HepG2 (cell line): ENCODE measurements around the gene RAB42. TPM values are rescaled to one million over a fixed set of nuclear protein-coding genes. Genes with fewer than 3 reads are reported as not detected.

Experiments
- ARID2 ChIP-seq: sonication (generic); formaldehyde crosslinking; IDR thresholded peaks from 2 replicates; pipeline ENCODE4 v1.8.1; 2022; ENCODE audit warnings: mild to moderate bottlenecking, missing genetic modification reagents, borderline replicate concordance
- ATRX ChIP-seq: sonication (generic); formaldehyde crosslinking; IDR thresholded peaks from 2 replicates; pipeline ENCODE4 v1.4.0; 2020; ENCODE audit warnings: missing genetic modification reagents, borderline replicate concordance
- CENPX ChIP-seq: sonication (generic); formaldehyde crosslinking; IDR thresholded peaks from 2 replicates; pipeline ENCODE4 v1.9.0; 2021; ENCODE audit warnings: mild to moderate bottlenecking, missing genetic modification reagents, moderate library complexity
- CTCF ChIP-seq: sonication (generic); formaldehyde crosslinking; IDR thresholded peaks from 2 replicates; pipeline ENCODE4 v1.5.0; 2020; ENCODE audit warnings: mild to moderate bottlenecking, missing genetic modification reagents, moderate library complexity
- GTF2F1 ChIP-seq: fragments of 150-350 bp; IDR thresholded peaks from 2 replicates; pipeline ENCODE4 v1.6.1; 2014; ENCODE audit warnings: low read length
- HMG20B ChIP-seq: conservative IDR thresholded peaks from 2 replicates; pipeline ENCODE4 v1.6.1; 2016; ENCODE audit warnings: missing genetic modification reagents, missing compliant biosample characterization
- HNF1B ChIP-seq: sonication (generic); formaldehyde crosslinking; IDR thresholded peaks from 2 replicates; pipeline ENCODE4 v1.5.1; 2020; ENCODE audit warnings: mild to moderate bottlenecking, moderate library complexity, missing genetic modification reagents
- KAT2B ChIP-seq: fragments of 150-350 bp; IDR thresholded peaks from 2 replicates; pipeline ENCODE4 v1.6.1; 2014; ENCODE audit warnings: low read depth, low read length, borderline replicate concordance
- KDM6A ChIP-seq: IDR thresholded peaks from 2 replicates; pipeline ENCODE4 v1.6.1; 2016; ENCODE audit warnings: low read depth
- NR2C2 ChIP-seq: sonication (generic); formaldehyde crosslinking; IDR thresholded peaks from 2 replicates; pipeline ENCODE4 v1.4.0; 2020; ENCODE audit warnings: missing genetic modification reagents, mild to moderate bottlenecking, moderate library complexity, borderline replicate concordance
- REST ChIP-seq, 2 experiments: IDR thresholded peaks; 2 replicates each; pipeline ENCODE4 v1.6.1; 2011 to 2012; ENCODE audit warnings: low read length in 2 of 2, borderline replicate concordance in 1 of 2, low read depth in 1 of 2, mild to moderate bottlenecking in 1 of 2, moderate library complexity in 1 of 2
- SATB2 ChIP-seq: sonication (generic); formaldehyde crosslinking; IDR thresholded peaks from 2 replicates; pipeline ENCODE4 v1.5.0; 2020; ENCODE audit warnings: missing genetic modification reagents
- SMC3 ChIP-seq: IDR thresholded peaks from 2 replicates; pipeline ENCODE4 v1.6.1; 2011; ENCODE audit warnings: low read length, improper control_type of control experiment
- ZBTB1 ChIP-seq: sonication (generic); formaldehyde crosslinking; IDR thresholded peaks from 2 replicates; pipeline ENCODE4 v1.4.0; 2020; ENCODE audit warnings: missing genetic modification reagents, borderline replicate concordance
- ZBTB46 ChIP-seq: sonication (generic); formaldehyde crosslinking; IDR thresholded peaks from 2 replicates; pipeline ENCODE4 v1.4.0; 2020; ENCODE audit warnings: mild to moderate bottlenecking, missing genetic modification reagents, borderline replicate concordance
- ZNF207 ChIP-seq: fragments of 450-650 bp; IDR thresholded peaks from 2 replicates; pipeline ENCODE4 v1.6.1; 2016; ENCODE audit warnings: antibody characterized with exemption, borderline replicate concordance
- ZNF670 ChIP-seq: sonication (generic); formaldehyde crosslinking; IDR thresholded peaks from 2 replicates; pipeline ENCODE4 v1.8.0; 2022; ENCODE audit warnings: mild to moderate bottlenecking, missing genetic modification reagents, borderline replicate concordance
- ZSCAN5A ChIP-seq: sonication (generic); formaldehyde crosslinking; IDR thresholded peaks from 2 replicates; pipeline ENCODE4 v1.8.0; 2022; ENCODE audit warnings: mild to moderate bottlenecking, missing genetic modification reagents, borderline replicate concordance
- polyA plus RNA-seq, 8 experiments: library from polyadenylated mRNA; depleted of rRNA in 3 of 8; stranded (reverse) in 7 of 8; unstranded in 1 of 8; fragments of >200 nt; fragmentation: Illumina TruSeq in 4 of 8; extraction: Trizol in 4 of 8; gene quantifications; 2 replicates each; pipeline versions ENCODE4 v1.2.1 to v1.2.3, GENCODE V29; 2011 to 2016; ENCODE audit warnings: low read depth in 4 of 8, missing spikeins in 1 of 8, mixed read lengths in 1 of 8; ENCODE audit not compliant: insufficient read depth in 1 of 8
- total RNA-seq, 5 experiments: library from RNA; depleted of rRNA; stranded (reverse); fragments of >200 nt; fragmentation: Illumina TruSeq; extraction: Trizol; gene quantifications; 2 replicates each; pipeline ENCODE4 v1.2.3, GENCODE V29; 2016; ENCODE audit warnings: low read depth in 1 of 5

The RAB42 gene
- total and polyA plus RNA-seq, 2 of the 13 experiments (the other 11 are each of a cell fraction or from before 2014, with no cell fraction given), result 10.4 to 166 TPM

- no peak for TF ChIP-seq ZBTB1
- TF ChIP-seq HMG20B (CRISPR knock-in tag), result no peak
- peak; percentile 22; the same call in 1 of the 2 replicates for TF ChIP-seq SATB2
- TF ChIP-seq ZSCAN5A (CRISPR knock-in tag), result peak; percentile 80; the same call in 1 of the 2 replicates
- TF ChIP-seq KAT2B, result no peak
- peak in 1 of 2 experiments; percentile 80; a peak in 2 of 4 replicates for TF ChIP-seq REST (IDR thresholded peaks at IDR 0.05; ENCODE audit: borderline replicate concordance in 1 of 2, low read depth in 1 of 2, low read length in 2 of 2)
- TF ChIP-seq HNF1B, result 0 out of 2 replicates have a peak, but pooled peaks have one; percentile 47
- peak; percentile 23 for TF ChIP-seq CTCF (CRISPR knock-in tag)
- peak; percentile 87; the same call in 1 of the 2 replicates for TF ChIP-seq ARID2
- peak; percentile 99 for TF ChIP-seq GTF2F1
- TF ChIP-seq SMC3, result no peak
- peak; percentile 55; the same call in 1 of the 2 replicates for TF ChIP-seq ZBTB46 (CRISPR knock-in tag)
- peak; percentile 70 for TF ChIP-seq NR2C2 (CRISPR knock-in tag)
- peak; percentile 42; the same call in 1 of the 2 replicates for TF ChIP-seq ZNF670 (CRISPR knock-in tag)
- no peak for TF ChIP-seq KDM6A (CRISPR knock-in tag)
- TF ChIP-seq CENPX, result no peak
- no peak for TF ChIP-seq ZNF207
- TF ChIP-seq ATRX (CRISPR knock-in tag), result no peak; the same call in 1 of the 2 replicates
Observed at GRCh38 chr1:28581531-28582247, 10.4 kb upstream of the RAB42 start (continued).
